Measurements from ENCODE around the gene HOXC10. TPM values are rescaled to one million over a fixed set of nuclear protein-coding genes. Genes with fewer than 3 reads are reported as not detected.

The HOXC10 gene
- polyA plus RNA-seq, 4 donors: 1.2 TPM; not detected in 3

DNA sequence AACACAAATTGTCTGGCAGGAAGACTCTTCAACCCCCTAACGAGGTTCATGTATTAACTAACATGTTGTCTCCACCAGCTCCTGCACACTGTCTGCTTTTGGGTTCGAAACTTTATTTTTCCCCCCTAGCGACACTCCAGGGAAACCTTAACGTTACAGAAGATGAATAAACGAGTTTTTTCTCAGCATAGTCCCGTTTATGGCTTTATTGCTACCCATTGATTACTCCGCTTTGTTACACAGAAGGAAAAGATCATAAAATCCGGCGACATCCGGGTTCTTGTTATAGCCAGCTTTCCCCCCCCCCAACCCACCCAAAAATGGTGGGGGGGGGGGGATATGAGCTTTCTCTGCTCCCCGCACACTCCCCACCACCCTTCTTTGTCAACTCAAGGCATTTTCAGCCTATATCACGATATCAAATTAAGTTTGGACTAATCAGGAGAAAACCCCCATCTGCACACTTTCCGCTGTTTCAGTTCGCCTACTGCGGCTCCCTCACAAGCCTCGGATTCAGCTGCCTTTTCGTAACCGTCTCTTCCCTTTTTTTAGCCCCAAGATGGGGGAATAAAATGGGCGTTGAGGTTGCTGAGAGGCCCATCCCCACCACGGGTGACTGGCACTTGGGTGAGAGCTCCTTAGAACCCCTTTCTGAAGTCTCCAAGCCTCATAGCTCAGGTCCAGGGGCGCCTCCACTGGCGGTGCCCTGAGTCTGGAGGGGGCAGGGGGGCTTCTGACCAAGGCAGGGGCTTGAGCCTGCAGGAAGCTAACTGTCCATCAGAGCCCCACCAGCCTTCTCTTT, 41.9 kb downstream of the HOXC10 start:
- Histone ChIP-seq H3K27ac (ENCODE audit: low read depth in 1 of 3, low read length in 2 of 3) (peak overlapping the region in 2 of 3 donors; percentile 16 to 68), H3K36me3 (ENCODE audit: control insufficient read depth in 3 of 3, insufficient read depth in 2 of 3, low read depth in 1 of 3, low read length in 3 of 3) (peaks cover 0 to 10% (median 0%) of the 10 kb centered on the region in 3 donors), H3K4me3 (ENCODE audit: low read depth in 1 of 3, low read length in 3 of 3) (no peak overlapping the region), H3K9me3 (ENCODE audit: control insufficient read depth in 2 of 2, insufficient read depth in 1 of 2, low read depth in 1 of 2, low read length in 1 of 2) (no peaks in the 10 kb centered on the region), H3K27me3 (ENCODE audit: control insufficient read depth in 3 of 3, insufficient read depth in 3 of 3, low read length in 3 of 3) (peaks cover 10 to 95% (median 43%) of the 10 kb centered on the region in 3 donors), H3K4me1 (ENCODE audit: control insufficient read depth in 3 of 3, insufficient read depth in 2 of 3, low read depth in 1 of 3, low read length in 2 of 3) (peaks cover 0 to 40% (median 4%) of the 10 kb centered on the region in 3 donors)
- no peak for FAIRE-seq
- 6 to 26% (median 13%) methylated on average over 22 of the region's 22 CpGs for WGBS, 3 donors
- peak in 1 of 2 donors; percentile 67 for DNase-seq

DNA sequence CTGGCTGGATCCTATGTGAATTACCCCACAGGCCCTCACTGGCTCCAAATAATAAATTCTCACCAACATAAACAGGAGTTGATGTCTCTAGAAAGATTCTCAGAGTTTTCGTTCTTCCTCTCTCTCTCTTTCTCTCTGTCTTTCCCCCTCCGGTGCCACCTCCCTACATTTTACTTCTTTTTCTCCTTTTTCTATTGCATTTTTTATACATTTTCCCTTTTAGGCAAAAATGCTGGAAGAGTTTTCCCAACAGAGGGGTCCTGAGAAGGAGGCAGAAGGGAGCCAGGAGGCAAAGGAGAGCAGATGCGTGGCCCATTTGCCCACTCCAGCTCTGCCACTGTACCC, 42.5 kb downstream of the HOXC10 start:
- 55 to 68% (median 61%) methylated on average over 3 of the region's 3 CpGs for WGBS, 3 donors
- Histone ChIP-seq H3K36me3 (ENCODE audit: control insufficient read depth in 3 of 3, insufficient read depth in 2 of 3, low read depth in 1 of 3, low read length in 3 of 3) (peaks cover 0 to 10% (median 0%) of the 10 kb centered on the region in 3 donors), H3K4me3 (ENCODE audit: low read depth in 1 of 3, low read length in 3 of 3) (no peak overlapping the region), H3K9me3 (ENCODE audit: control insufficient read depth in 2 of 2, insufficient read depth in 1 of 2, low read depth in 1 of 2, low read length in 1 of 2) (no peaks in the 10 kb centered on the region), H3K27me3 (ENCODE audit: control insufficient read depth in 3 of 3, insufficient read depth in 3 of 3, low read length in 3 of 3) (peaks cover 10 to 97% (median 47%) of the 10 kb centered on the region in 3 donors), H3K4me1 (ENCODE audit: control insufficient read depth in 3 of 3, insufficient read depth in 2 of 3, low read depth in 1 of 3, low read length in 2 of 3) (peaks cover 0 to 40% (median 4%) of the 10 kb centered on the region in 3 donors), H3K27ac (ENCODE audit: low read depth in 1 of 3, low read length in 2 of 3) (peak overlapping the region in 2 of 3 donors; percentile 16 to 68)
- no peak for DNase-seq
- no peak for FAIRE-seq

DNA sequence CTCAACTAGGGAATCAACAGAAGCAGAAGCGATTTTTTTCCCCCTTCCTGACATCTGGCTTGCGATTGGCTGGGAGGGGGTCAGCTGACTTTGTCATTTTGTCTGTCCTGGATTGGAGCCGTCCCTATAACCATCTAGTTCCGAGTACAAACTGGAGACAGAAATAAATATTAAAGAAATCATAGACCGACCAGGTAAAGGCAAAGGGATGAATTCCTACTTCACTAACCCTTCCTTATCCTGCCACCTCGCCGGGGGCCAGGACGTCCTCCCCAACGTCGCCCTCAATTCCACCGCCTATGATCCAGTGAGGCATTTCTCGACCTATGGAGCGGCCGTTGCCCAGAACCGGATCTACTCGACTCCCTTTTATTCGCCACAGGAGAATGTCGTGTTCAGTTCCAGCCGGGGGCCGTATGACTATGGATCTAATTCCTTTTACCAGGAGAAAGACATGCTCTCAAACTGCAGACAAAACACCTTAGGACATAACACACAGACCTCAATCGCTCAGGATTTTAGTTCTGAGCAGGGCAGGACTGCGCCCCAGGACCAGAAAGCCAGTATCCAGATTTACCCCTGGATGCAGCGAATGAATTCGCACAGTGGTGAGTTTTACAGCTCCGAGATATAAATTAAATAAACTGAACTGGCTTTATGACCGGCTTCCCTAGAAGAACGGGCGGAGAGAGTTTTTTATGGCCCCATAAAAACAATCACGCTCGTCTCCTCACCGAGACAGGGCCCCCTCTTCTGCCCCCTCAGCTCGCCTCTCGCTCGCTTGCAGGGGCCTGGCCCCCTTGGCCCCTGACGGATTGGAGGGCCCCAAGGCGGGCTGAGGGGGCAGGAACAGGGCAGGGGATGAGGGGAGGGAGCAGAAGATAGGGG, 43.6 kb downstream of the HOXC10 start, which contains the start of gene HOXC6:
TSS of gene HOXC6 (plus strand) at position 127 of the 888 bp plus-strand sequence. CDS start at position 209, 82 bp downstream.
- Histone ChIP-seq H3K27me3 (ENCODE audit: control insufficient read depth in 3 of 3, insufficient read depth in 3 of 3, low read length in 3 of 3) (peaks cover 14 to 97% (median 47%) of the 10 kb centered on the region in 3 donors), H3K4me1 (ENCODE audit: control insufficient read depth in 3 of 3, insufficient read depth in 2 of 3, low read depth in 1 of 3, low read length in 2 of 3) (peaks cover 0 to 50% (median 4%) of the 10 kb centered on the region in 3 donors), H3K9me3 (ENCODE audit: control insufficient read depth in 2 of 2, insufficient read depth in 1 of 2, low read depth in 1 of 2, low read length in 1 of 2) (no peaks in the 10 kb centered on the region), H3K36me3 (ENCODE audit: control insufficient read depth in 3 of 3, insufficient read depth in 2 of 3, low read depth in 1 of 3, low read length in 3 of 3) (peaks cover 0 to 10% (median 0%) of the 10 kb centered on the region in 3 donors), H3K27ac (ENCODE audit: low read depth in 1 of 3, low read length in 2 of 3) (peak within 1 kb of the TSS in 2 of 3 donors; percentile 66 to 83), H3K4me3 (ENCODE audit: low read depth in 1 of 3, low read length in 3 of 3) (peak within 1 kb of the TSS in 2 of 3 donors; percentile 6 to 46)
- no peak for FAIRE-seq
- 2 to 4% (median 4%) methylated on average over 36 of the region's 36 CpGs for WGBS, 3 donors
- peak; percentile 38 to 84 for DNase-seq

DNA sequence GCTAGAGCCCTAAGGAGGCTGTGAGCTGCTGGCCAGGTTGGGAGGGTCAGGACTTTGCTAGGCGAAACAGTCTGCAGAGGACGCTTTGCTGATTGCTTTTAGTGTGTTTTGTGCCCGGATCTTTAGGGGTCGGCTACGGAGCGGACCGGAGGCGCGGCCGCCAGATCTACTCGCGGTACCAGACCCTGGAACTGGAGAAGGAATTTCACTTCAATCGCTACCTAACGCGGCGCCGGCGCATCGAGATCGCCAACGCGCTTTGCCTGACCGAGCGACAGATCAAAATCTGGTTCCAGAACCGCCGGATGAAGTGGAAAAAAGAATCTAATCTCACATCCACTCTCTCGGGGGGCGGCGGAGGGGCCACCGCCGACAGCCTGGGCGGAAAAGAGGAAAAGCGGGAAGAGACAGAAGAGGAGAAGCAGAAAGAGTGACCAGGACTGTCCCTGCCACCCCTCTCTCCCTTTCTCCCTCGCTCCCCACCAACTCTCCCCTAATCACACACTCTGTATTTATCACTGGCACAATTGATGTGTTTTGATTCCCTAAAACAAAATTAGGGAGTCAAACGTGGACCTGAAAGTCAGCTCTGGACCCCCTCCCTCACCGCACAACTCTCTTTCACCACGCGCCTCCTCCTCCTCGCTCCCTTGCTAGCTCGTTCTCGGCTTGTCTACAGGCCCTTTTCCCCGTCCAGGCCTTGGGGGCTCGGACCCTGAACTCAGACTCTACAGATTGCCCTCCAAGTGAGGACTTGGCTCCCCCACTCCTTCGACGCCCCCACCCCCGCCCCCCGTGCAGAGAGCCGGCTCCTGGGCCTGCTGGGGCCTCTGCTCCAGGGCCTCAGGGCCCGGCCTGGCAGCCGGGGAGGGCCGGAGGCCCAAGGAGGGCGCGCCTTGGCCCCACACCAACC, 44.8 kb downstream of the HOXC10 start:
- H3K9me3 ChIP-seq (ENCODE audit: control insufficient read depth in 2 of 2, insufficient read depth in 1 of 2, low read depth in 1 of 2, low read length in 1 of 2): no peaks in the 10 kb centered on the region
- peak overlapping the region in 1 of 3 donors; percentile 21 for H3K4me3 ChIP-seq (ENCODE audit: low read depth in 1 of 3, low read length in 3 of 3)
- DNase-seq (no peak), FAIRE-seq (no peak)
- H3K27me3 ChIP-seq (ENCODE audit: control insufficient read depth in 3 of 3, insufficient read depth in 3 of 3, low read length in 3 of 3): peaks cover 16 to 98% (median 40%) of the 10 kb centered on the region in 3 donors
- peak overlapping the region in 2 of 3 donors; percentile 21 to 36 for H3K27ac ChIP-seq (ENCODE audit: low read depth in 1 of 3, low read length in 2 of 3)
- WGBS, 3 donors: 32 to 46% (median 32%) methylated on average over 46 to 53 of the region's 53 CpGs
- peaks cover 0 to 14% (median 0%) of the 10 kb centered on the region in 3 donors for H3K36me3 ChIP-seq (ENCODE audit: control insufficient read depth in 3 of 3, insufficient read depth in 2 of 3, low read depth in 1 of 3, low read length in 3 of 3)
- peaks cover 0 to 59% (median 4%) of the 10 kb centered on the region in 3 donors for H3K4me1 ChIP-seq (ENCODE audit: control insufficient read depth in 3 of 3, insufficient read depth in 2 of 3, low read depth in 1 of 3, low read length in 2 of 3)

DNA sequence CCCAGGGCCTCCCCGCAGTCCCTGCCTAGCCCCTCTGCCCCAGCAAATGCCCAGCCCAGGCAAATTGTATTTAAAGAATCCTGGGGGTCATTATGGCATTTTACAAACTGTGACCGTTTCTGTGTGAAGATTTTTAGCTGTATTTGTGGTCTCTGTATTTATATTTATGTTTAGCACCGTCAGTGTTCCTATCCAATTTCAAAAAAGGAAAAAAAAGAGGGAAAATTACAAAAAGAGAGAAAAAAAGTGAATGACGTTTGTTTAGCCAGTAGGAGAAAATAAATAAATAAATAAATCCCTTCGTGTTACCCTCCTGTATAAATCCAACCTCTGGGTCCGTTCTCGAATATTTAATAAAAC, 45.5 kb downstream of the HOXC10 start:
- H3K4me3 ChIP-seq (ENCODE audit: low read depth in 1 of 3, low read length in 3 of 3): no peak overlapping the region
- peak overlapping the region in 1 of 3 donors; percentile 58 for H3K27ac ChIP-seq (ENCODE audit: low read depth in 1 of 3, low read length in 2 of 3)
- H3K27me3 ChIP-seq (ENCODE audit: control insufficient read depth in 3 of 3, insufficient read depth in 3 of 3, low read length in 3 of 3): peaks cover 17 to 98% (median 41%) of the 10 kb centered on the region in 3 donors
- FAIRE-seq (no peak), DNase-seq (no peak)
- peaks cover 0 to 17% (median 0%) of the 10 kb centered on the region in 3 donors for H3K36me3 ChIP-seq (ENCODE audit: control insufficient read depth in 3 of 3, insufficient read depth in 2 of 3, low read depth in 1 of 3, low read length in 3 of 3)
- WGBS, 3 donors: 48 to 52% (median 50%) methylated on average over 7 of the region's 7 CpGs
- no peaks in the 10 kb centered on the region for H3K9me3 ChIP-seq (ENCODE audit: control insufficient read depth in 2 of 2, insufficient read depth in 1 of 2, low read depth in 1 of 2, low read length in 1 of 2)
- peaks cover 0 to 56% (median 4%) of the 10 kb centered on the region in 3 donors for H3K4me1 ChIP-seq (ENCODE audit: control insufficient read depth in 3 of 3, insufficient read depth in 2 of 3, low read depth in 1 of 3, low read length in 2 of 3)

DNA sequence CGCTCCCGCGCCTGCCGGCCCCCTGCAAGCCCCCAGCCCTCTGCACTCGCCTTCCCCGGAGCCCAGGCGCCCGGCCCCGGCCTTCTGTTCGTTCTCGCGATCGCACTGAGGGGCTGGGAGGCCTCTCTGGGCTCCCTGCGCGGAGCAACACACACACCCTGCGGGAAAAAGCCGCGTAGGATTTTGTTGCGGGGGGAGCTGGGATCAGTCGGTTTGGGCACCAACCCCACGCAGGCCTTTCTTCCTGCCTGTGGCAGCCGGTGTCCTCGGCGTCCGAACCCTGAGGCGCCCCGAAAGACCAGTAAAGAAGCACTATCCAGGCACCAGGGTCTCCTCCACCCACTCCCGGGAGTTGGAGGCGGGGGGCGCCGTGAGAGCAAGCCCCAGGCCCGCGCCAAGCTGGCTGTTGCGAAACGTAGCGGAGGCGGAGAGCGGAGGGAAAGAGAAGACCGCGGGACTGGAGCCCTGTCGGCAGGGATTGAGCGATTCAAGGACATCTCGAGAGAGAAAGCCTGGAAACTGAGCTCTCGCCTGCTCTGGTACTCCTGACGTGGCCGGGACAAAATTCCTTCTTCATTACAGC, 46.0 kb downstream of the HOXC10 start:
- FAIRE-seq (no peak), DNase-seq (no peak)
- peaks cover 0 to 51% (median 4%) of the 10 kb centered on the region in 3 donors for H3K4me1 ChIP-seq (ENCODE audit: control insufficient read depth in 3 of 3, insufficient read depth in 2 of 3, low read depth in 1 of 3, low read length in 2 of 3)
- 38 to 64% (median 49%) methylated on average over 44 to 46 of the region's 46 CpGs for WGBS, 3 donors
- no peak overlapping the region for H3K4me3 ChIP-seq (ENCODE audit: low read depth in 1 of 3, low read length in 3 of 3)
- H3K9me3 ChIP-seq (ENCODE audit: control insufficient read depth in 2 of 2, insufficient read depth in 1 of 2, low read depth in 1 of 2, low read length in 1 of 2): no peaks in the 10 kb centered on the region
- peaks cover 19 to 98% (median 39%) of the 10 kb centered on the region in 3 donors for H3K27me3 ChIP-seq (ENCODE audit: control insufficient read depth in 3 of 3, insufficient read depth in 3 of 3, low read length in 3 of 3)
- H3K27ac ChIP-seq (ENCODE audit: low read depth in 1 of 3, low read length in 2 of 3): peak overlapping the region in 2 of 3 donors; percentile 58 to 68
- H3K36me3 ChIP-seq (ENCODE audit: control insufficient read depth in 3 of 3, insufficient read depth in 2 of 3, low read depth in 1 of 3, low read length in 3 of 3): peaks cover 0 to 19% (median 0%) of the 10 kb centered on the region in 3 donors

DNA sequence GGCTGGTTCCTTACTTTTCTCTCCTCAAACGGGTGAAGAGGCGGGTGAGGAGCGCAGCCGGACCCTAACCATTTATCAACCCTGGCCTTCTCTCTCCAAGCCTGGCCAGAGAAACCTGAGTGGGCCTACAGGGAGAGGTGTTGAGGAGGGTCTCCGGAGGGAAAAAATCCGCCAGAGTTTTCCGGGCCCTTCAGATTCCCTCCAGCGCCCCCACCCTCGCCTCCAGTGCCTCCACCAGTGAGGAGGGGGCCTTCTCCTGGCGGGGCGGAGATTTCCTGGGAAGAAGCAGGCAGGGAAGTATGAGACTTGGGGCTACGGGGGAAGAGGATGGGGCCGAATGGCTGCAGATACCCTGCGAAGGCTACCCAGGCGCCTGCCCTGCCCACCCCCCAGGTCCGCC, 46.5 kb downstream of the HOXC10 start:
- peak overlapping the region in 2 of 3 donors; percentile 58 to 66 for H3K27ac ChIP-seq (ENCODE audit: low read depth in 1 of 3, low read length in 2 of 3)
- no peak for FAIRE-seq
- no peak overlapping the region for H3K4me3 ChIP-seq (ENCODE audit: low read depth in 1 of 3, low read length in 3 of 3)
- H3K4me1 ChIP-seq (ENCODE audit: control insufficient read depth in 3 of 3, insufficient read depth in 2 of 3, low read depth in 1 of 3, low read length in 2 of 3): peaks cover 0 to 46% (median 4%) of the 10 kb centered on the region in 3 donors
- 61 to 76% (median 63%) methylated on average over 16 of the region's 16 CpGs for WGBS, 3 donors
- DNase-seq: no peak
- H3K27me3 ChIP-seq (ENCODE audit: control insufficient read depth in 3 of 3, insufficient read depth in 3 of 3, low read length in 3 of 3): peaks cover 19 to 98% (median 36%) of the 10 kb centered on the region in 3 donors
- peaks cover 0 to 19% (median 0%) of the 10 kb centered on the region in 3 donors for H3K36me3 ChIP-seq (ENCODE audit: control insufficient read depth in 3 of 3, insufficient read depth in 2 of 3, low read depth in 1 of 3, low read length in 3 of 3)
- no peaks in the 10 kb centered on the region for H3K9me3 ChIP-seq (ENCODE audit: control insufficient read depth in 2 of 2, insufficient read depth in 1 of 2, low read depth in 1 of 2, low read length in 1 of 2)

All from small intestine (tissue), 7 donors.